NCI-H2227 treated with DMSO at 0.1 percent for 48 hours (cell line): ENCODE measurements around the gene TPX2.

Experiments
- DNase-seq: peaks from one replicate; lab custom pipeline; 2025; lab: John Stamatoyannopoulos, UW

The TPX2 gene

GRCh38 chr20:31849306-31849930, 110.3 kb downstream of the TPX2 start:
- DNase-seq = no peak
